Liver (tissue), 9 donors: ENCODE measurements around the gene EIF4E2. TPM values are rescaled to one million over a fixed set of nuclear protein-coding genes. Genes with fewer than 3 reads are reported as not detected.

ENCODE experiments used
- DNase-seq: peaks from one replicate; pipeline ENCODE4 v3.0.0-alpha.2; 2017; ENCODE audit warnings: low spot score
- H3K27ac ChIP-seq, 2 donors: one replicate each; pipeline ENCODE4 v1.7.0; 2013; ENCODE audit warnings: inconsistent platforms in 2 of 2, low read length in 2 of 2, control low read depth in 1 of 2, low read depth in 1 of 2, mild to moderate bottlenecking in 1 of 2
- H3K27me3 ChIP-seq, 4 donors: one replicate each; pipeline versions ENCODE4 v1.6.1 to v1.7.0; 2013; ENCODE audit warnings: low read length in 3 of 4, inconsistent platforms in 1 of 4, mild to moderate bottlenecking in 1 of 4, moderate library complexity in 1 of 4; ENCODE audit not compliant: control insufficient read depth in 4 of 4, insufficient read depth in 4 of 4
- H3K36me3 ChIP-seq, 4 donors: one replicate each; pipeline versions ENCODE4 v1.6.1 to v1.7.0; 2013; ENCODE audit warnings: low read length in 3 of 4, mild to moderate bottlenecking in 3 of 4, low read depth in 1 of 4, moderate library complexity in 1 of 4; ENCODE audit not compliant: control insufficient read depth in 4 of 4, insufficient read depth in 3 of 4
- H3K4me1 ChIP-seq, 4 donors: one replicate each; pipeline versions ENCODE4 v1.6.1 to v1.7.0; 2013; ENCODE audit warnings: low read length in 3 of 4, mild to moderate bottlenecking in 3 of 4, moderate library complexity in 1 of 4; ENCODE audit not compliant: control insufficient read depth in 4 of 4, insufficient read depth in 4 of 4
- H3K4me3 ChIP-seq, 3 donors: one replicate each; pipeline versions ENCODE4 v1.6.1 to v1.7.0; 2013; ENCODE audit warnings: low read length in 3 of 3, control low read depth in 1 of 3, low read depth in 1 of 3, mild to moderate bottlenecking in 1 of 3
- H3K9ac ChIP-seq, 2 donors: one replicate each; pipeline ENCODE4 v1.7.0; 2013; ENCODE audit warnings: low read length in 2 of 2, mild to moderate bottlenecking in 2 of 2, moderate library complexity in 2 of 2, control low read depth in 1 of 2, low read depth in 1 of 2
- H3K9me3 ChIP-seq, 4 donors: one replicate each; pipeline versions ENCODE4 v1.6.1 to v1.7.0; 2013; ENCODE audit warnings: low read length in 3 of 4; ENCODE audit not compliant: control insufficient read depth in 4 of 4
- ATF3 ChIP-seq: IDR thresholded peaks from 2 replicates; pipeline ENCODE4 v1.6.1; 2016; ENCODE audit warnings: antibody characterized with exemption
- EGR1 ChIP-seq, 2 donors: IDR thresholded peaks; 2 replicates each; pipeline ENCODE4 v1.6.1; 2016 to 2018; ENCODE audit warnings: antibody characterized with exemption in 2 of 2, low read depth in 2 of 2
- FOXA1 ChIP-seq: IDR thresholded peaks from 2 replicates; pipeline ENCODE4 v1.6.1; 2016; ENCODE audit warnings: antibody characterized with exemption
- HNF4A ChIP-seq, 2 donors: conservative IDR thresholded peaks; 2 replicates each; pipeline ENCODE4 v1.6.1; 2016; ENCODE audit warnings: antibody characterized with exemption in 2 of 2, mild to moderate bottlenecking in 2 of 2
- HNF4G ChIP-seq: IDR thresholded peaks from 2 replicates; pipeline ENCODE4 v1.6.1; 2016; ENCODE audit warnings: antibody characterized with exemption
- NR2F2 ChIP-seq: IDR thresholded peaks from 2 replicates; pipeline ENCODE4 v1.6.1; 2016; ENCODE audit warnings: antibody characterized with exemption
- RAD21 ChIP-seq, 2 donors: IDR thresholded peaks; 2 replicates each; pipeline ENCODE4 v1.6.1; 2016; ENCODE audit warnings: antibody characterized with exemption in 2 of 2, mild to moderate bottlenecking in 2 of 2
- RXRA ChIP-seq, 2 donors: IDR thresholded peaks; 2 replicates each; pipeline ENCODE4 v1.6.1; 2017 to 2018; ENCODE audit warnings: antibody characterized with exemption in 2 of 2, mild to moderate bottlenecking in 1 of 2
- WGBS: extraction: QIAGEN DNeasy Blood & Tissue Kit; methylation state at CpG from one replicate; pipeline ENCODE4 v1.1.7; 2013; 5-methylcytosine and 5-hydroxymethylcytosine counted together
- polyA plus RNA-seq, 2 donors: library from polyadenylated mRNA; stranded (reverse) in 1 of 2; unstranded in 1 of 2; fragments of 200-250 nt in 1 of 2; fragments of >200 nt in 1 of 2; fragmentation: Nextera tagmentation in 1 of 2; extraction: Ambion mirVana in 1 of 2; gene quantifications; one replicate each; pipeline versions ENCODE4 v1.2.1 to v1.2.3, GENCODE V29; 2013 to 2015
- total RNA-seq, 2 donors: library from RNA; depleted of rRNA; stranded (reverse); fragments of >200 nt; gene quantifications; one replicate each; pipeline ENCODE4 v1.2.3, GENCODE V29; 2014
- TF ChIP-seq, protein P1 (sequence below): IDR thresholded peaks from 2 replicates; pipeline ENCODE4 v1.6.1; 2016; ENCODE audit warnings: antibody characterized with exemption
- TF ChIP-seq, protein P2 (sequence below): IDR thresholded peaks from 2 replicates; pipeline ENCODE4 v1.6.1; 2016; ENCODE audit warnings: antibody characterized with exemption, mild to moderate bottlenecking
- TF ChIP-seq, protein P3 (sequence below): fragments of 150-350 bp; IDR thresholded peaks from 2 replicates; pipeline ENCODE4 v1.5.1; 2017; ENCODE audit warnings: improper control_type of control experiment, low read depth, low read length; ENCODE audit not compliant: missing input control
- donor health status: healthy.
- donor health status: healthy.
- donor health status: healthy.
- donor health status: healthy.
- donor health status: healthy.

The EIF4E2 gene
- total and polyA plus RNA-seq, 4 donors: 30.0 to 46.9 (median 45.4) TPM

DNA sequence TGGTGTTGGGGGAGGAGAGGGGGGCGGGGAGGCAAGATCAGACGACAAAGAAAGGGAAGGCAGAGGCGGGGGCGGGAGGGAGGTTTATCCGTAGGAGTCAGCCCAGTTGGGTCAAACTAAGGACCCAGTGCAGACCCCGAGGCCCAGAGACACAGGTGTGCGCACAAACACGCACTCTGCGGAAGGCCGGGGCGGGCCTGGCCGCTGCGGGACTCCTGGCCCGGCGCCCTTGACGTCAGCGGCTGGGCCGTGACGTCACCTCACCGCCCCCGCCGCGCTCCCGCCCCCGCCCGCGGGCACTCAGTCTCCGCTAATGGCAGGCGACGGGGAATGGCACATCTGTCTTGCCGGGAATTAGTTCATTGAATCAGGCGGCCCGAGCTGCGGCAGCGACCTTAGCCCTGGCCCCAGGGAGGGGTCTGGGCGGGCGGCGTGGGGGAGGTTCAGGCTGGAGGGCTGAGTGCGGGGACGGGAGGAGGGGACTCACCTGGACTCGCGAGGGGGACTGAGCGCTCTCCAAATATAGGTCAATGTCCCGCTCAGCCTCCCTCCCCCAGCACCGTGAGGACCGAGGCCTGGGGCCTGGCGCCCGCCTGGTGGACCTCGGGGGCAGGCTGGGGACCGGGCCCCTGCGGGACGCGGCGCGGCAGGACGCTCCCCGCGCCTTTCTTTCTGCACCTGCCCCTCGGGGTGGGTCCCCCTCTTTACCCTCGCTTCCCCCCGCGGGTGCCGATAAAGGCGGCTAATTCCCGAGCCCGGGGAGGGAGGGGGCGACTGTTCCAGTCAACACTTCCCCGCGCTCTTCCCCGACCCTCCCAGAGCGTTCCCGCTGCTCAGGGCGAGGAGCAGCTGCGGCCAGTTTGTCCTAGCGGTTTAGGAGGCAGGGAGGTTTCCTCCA, 47.3 kb upstream of the EIF4E2 start:
- Histone ChIP-seq H3K4me3 (peak overlapping the region in 2 of 3 donors; percentile 6 to 39), H3K9me3 (no peaks in the 10 kb centered on the region), H3K27ac (no peak overlapping the region), H3K27me3 (no peaks in the 10 kb centered on the region), H3K4me1 (peaks cover 2 to 9% (median 5%) of the 10 kb centered on the region in 4 donors), H3K9ac (no peak overlapping the region), H3K36me3 (peaks cover 0 to 1% (median 0%) of the 10 kb centered on the region in 4 donors)
- WGBS: 6% methylated on average over 75 of the region's 75 CpGs
- DNase-seq: peak; percentile 40
- TF ChIP-seq RAD21 (IDR thresholded peaks at IDR 0.05): no peak
- no peak for TF ChIP-seq NR2F2
- TF ChIP-seq, protein P1, sequence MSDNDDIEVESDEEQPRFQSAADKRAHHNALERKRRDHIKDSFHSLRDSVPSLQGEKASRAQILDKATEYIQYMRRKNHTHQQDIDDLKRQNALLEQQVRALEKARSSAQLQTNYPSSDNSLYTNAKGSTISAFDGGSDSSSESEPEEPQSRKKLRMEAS: no peak
- TF ChIP-seq EGR1 (IDR thresholded peaks at IDR 0.05; ENCODE audit: low read depth in 2 of 2): peak; percentile 73 to 86
- TF ChIP-seq, protein P2, sequence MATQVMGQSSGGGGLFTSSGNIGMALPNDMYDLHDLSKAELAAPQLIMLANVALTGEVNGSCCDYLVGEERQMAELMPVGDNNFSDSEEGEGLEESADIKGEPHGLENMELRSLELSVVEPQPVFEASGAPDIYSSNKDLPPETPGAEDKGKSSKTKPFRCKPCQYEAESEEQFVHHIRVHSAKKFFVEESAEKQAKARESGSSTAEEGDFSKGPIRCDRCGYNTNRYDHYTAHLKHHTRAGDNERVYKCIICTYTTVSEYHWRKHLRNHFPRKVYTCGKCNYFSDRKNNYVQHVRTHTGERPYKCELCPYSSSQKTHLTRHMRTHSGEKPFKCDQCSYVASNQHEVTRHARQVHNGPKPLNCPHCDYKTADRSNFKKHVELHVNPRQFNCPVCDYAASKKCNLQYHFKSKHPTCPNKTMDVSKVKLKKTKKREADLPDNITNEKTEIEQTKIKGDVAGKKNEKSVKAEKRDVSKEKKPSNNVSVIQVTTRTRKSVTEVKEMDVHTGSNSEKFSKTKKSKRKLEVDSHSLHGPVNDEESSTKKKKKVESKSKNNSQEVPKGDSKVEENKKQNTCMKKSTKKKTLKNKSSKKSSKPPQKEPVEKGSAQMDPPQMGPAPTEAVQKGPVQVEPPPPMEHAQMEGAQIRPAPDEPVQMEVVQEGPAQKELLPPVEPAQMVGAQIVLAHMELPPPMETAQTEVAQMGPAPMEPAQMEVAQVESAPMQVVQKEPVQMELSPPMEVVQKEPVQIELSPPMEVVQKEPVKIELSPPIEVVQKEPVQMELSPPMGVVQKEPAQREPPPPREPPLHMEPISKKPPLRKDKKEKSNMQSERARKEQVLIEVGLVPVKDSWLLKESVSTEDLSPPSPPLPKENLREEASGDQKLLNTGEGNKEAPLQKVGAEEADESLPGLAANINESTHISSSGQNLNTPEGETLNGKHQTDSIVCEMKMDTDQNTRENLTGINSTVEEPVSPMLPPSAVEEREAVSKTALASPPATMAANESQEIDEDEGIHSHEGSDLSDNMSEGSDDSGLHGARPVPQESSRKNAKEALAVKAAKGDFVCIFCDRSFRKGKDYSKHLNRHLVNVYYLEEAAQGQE: no peak
- TF ChIP-seq ATF3: no peak

DNA sequence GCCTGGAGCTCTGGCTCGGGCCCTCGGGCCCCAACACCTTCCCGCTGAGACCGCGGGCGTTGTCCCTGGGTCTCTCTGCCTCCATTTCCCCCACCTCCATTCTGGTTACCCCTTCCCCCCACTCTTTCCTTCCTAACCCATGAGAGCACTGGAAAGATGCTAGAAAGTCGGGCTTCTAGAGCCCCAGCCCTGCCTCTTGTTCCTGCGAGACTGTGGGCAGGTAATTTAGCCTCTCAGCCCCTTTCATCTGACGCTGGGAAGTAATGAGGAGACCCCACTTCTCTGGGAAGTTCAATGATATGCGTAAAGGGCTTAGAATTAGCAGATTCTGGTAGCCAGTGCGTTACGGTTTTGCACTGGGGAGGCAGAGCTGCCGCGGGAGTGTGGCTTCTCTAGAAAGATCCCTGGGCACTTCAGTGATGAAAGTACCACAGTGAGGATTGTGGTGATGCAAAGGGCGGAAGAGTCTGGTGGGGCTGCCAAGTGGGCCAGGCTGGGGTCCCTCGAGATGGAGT, 46.6 kb upstream of the EIF4E2 start:
- Histone ChIP-seq H3K27ac (no peak overlapping the region), H3K9ac (no peak overlapping the region), H3K36me3 (peaks cover 0 to 1% (median 0%) of the 10 kb centered on the region in 4 donors), H3K27me3 (no peaks in the 10 kb centered on the region), H3K4me1 (peaks cover 2 to 9% (median 5%) of the 10 kb centered on the region in 4 donors), H3K4me3 (no peak overlapping the region), H3K9me3 (no peaks in the 10 kb centered on the region)
- no peak for DNase-seq
- WGBS: 44% methylated on average over 16 of the region's 16 CpGs
- TF ChIP-seq HNF4A (conservative IDR thresholded peaks at IDR 0.05) (no peak), RXRA (IDR thresholded peaks at IDR 0.05) (no peak), HNF4G (no peak), NR2F2 (no peak), RAD21 (IDR thresholded peaks at IDR 0.05) (no peak), FOXA1 (no peak)
- TF ChIP-seq, protein P2: no peak
- TF ChIP-seq, protein P3, sequence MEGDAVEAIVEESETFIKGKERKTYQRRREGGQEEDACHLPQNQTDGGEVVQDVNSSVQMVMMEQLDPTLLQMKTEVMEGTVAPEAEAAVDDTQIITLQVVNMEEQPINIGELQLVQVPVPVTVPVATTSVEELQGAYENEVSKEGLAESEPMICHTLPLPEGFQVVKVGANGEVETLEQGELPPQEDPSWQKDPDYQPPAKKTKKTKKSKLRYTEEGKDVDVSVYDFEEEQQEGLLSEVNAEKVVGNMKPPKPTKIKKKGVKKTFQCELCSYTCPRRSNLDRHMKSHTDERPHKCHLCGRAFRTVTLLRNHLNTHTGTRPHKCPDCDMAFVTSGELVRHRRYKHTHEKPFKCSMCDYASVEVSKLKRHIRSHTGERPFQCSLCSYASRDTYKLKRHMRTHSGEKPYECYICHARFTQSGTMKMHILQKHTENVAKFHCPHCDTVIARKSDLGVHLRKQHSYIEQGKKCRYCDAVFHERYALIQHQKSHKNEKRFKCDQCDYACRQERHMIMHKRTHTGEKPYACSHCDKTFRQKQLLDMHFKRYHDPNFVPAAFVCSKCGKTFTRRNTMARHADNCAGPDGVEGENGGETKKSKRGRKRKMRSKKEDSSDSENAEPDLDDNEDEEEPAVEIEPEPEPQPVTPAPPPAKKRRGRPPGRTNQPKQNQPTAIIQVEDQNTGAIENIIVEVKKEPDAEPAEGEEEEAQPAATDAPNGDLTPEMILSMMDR: no peak
